Astrocyte of the cerebellum (primary cell): Measurements from ENCODE around the gene ACLY.

Experiments
- DNase-seq: peaks from one replicate; pipeline ENCODE4 v3.0.0-alpha.2; 2011; ENCODE audit warnings: low read depth
- H3K4me3 ChIP-seq: 2 replicates; pipeline ENCODE4 v1.5.1; 2011; ENCODE audit warnings: mild to moderate bottlenecking, low read depth, low read length, moderate library complexity
- in situ Hi-C: cut with HindIII; loops from 2 replicates; pipeline ENCODE4 v1.10.0; 2017; ENCODE audit warnings: low sequenced_read_pairs
- TF ChIP-seq, protein P1 (sequence below): IDR thresholded peaks from 2 replicates; pipeline ENCODE4 v1.5.1; 2012; ENCODE audit warnings: low read length, low read depth, moderate library complexity, mild to moderate bottlenecking; ENCODE audit errors: missing control alignments

The ACLY gene

GRCh38 chr17:41905172-41905571 lies 13.6 kb downstream of the ACLY start:
- TF ChIP-seq, protein P1, sequence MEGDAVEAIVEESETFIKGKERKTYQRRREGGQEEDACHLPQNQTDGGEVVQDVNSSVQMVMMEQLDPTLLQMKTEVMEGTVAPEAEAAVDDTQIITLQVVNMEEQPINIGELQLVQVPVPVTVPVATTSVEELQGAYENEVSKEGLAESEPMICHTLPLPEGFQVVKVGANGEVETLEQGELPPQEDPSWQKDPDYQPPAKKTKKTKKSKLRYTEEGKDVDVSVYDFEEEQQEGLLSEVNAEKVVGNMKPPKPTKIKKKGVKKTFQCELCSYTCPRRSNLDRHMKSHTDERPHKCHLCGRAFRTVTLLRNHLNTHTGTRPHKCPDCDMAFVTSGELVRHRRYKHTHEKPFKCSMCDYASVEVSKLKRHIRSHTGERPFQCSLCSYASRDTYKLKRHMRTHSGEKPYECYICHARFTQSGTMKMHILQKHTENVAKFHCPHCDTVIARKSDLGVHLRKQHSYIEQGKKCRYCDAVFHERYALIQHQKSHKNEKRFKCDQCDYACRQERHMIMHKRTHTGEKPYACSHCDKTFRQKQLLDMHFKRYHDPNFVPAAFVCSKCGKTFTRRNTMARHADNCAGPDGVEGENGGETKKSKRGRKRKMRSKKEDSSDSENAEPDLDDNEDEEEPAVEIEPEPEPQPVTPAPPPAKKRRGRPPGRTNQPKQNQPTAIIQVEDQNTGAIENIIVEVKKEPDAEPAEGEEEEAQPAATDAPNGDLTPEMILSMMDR = no peak
- in situ Hi-C loops = no loop called here
- no peak for DNase-seq
- H3K4me3 ChIP-seq = no peak overlapping the region

DNA sequence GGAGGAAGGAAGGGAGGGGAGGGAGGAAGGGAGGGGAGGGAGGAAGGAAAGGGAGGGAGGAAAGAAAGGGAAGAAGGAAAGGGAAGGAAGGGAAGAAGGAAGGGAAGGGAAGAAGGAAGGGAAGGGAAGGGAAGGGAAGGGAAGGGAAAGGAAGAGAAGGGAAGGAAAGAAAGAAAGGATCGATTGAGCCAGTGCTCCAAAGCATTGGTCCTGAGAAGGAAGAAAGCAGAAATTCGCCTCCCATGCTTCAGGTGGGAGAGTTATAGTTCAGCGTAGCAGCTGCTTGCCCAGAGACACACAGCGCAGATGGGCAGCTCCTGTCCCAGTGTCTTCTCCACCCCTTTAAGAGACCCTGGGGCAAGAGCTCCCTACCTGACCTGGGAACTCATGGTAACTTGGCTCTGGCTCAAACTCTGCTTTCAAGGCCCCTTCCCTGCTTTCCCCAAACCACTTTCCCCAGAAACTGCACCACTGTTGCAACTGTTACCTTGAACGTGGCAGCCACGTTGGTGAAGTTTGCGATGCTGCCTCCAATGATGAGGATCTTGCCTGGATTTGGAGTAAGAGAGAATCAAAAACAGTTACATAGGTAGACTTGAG lies 14.4 kb downstream of the ACLY start:
- in situ Hi-C loops = no loop called here
- no peak overlapping the region for H3K4me3 ChIP-seq
- TF ChIP-seq, protein P1 = no peak
- DNase-seq = no peak

- in situ Hi-C loops = no loop called here
- no peak overlapping the region for H3K4me3 ChIP-seq
- DNase-seq = no peak
- TF ChIP-seq, protein P1 = no peak
Measured at GRCh38 chr17:41901646-41902045, 17.1 kb downstream of the ACLY start.

GRCh38 chr17:41896726-41897125 lies 22.0 kb downstream of the ACLY start:
- in situ Hi-C loops = no loop called here
- H3K4me3 ChIP-seq = no peak overlapping the region
- TF ChIP-seq, protein P1 = no peak
- no peak for DNase-seq

DNA sequence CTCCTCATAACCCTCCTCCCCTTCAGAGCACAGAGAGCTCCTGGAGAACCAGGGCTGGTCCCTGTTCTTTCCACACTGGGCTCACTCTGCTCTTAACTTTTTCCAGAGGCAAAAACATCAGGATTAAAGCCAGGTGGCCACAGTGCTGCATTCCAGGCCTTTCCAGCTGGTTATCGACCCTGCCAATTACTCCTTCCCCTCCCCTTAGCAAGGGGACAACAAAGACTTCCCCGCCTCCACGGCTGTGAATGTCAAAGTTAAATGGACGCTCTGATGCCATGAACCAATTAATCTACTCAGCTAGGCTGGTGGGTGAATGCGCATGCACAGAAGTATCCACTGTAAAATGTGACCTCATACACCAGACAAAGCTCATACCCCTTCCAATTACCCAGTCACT lies 23.1 kb downstream of the ACLY start:
- no peak overlapping the region for H3K4me3 ChIP-seq
- TF ChIP-seq, protein P1 = no peak
- in situ Hi-C loops = no loop called here
- no peak for DNase-seq

DNA sequence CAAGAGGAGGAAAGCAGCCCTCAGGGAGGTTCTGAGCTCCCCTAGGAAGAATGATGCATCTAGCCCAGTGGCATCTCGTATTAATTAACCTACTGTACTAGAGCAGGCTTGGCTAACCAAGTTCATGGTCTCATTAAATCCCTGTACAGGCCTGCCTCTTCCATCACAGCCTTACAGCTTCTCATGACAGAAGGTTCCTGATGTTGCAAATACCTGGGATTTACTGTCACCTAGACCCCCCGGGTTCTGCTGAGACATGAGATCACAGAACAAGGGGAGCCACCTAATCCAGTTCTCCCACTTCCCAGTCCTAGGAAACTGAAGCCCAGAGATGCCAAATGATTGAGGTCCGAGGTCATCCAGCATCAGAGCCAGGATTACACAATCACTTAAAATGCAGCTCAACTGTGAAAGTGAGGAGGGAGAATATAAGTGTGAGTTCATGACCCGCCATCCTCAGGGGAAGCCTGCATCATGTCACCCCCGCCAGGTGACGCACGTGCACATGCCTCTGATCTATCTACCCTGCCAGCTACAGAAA lies 23.9 kb downstream of the ACLY start:
- H3K4me3 ChIP-seq = no peak overlapping the region
- peak; percentile 76 for DNase-seq
- TF ChIP-seq, protein P1 = no peak
- in situ Hi-C loops = no loop called here
